BE2C (cell line): Measurements from ENCODE around the gene DAB2IP.
"Not testable (repeated sequence)": the region's sequence is repeated elsewhere in the genome, so short reads cannot be mapped to it uniquely, and the experiment has no call there.

Experiments
- DNase-seq: peaks from one replicate; pipeline ENCODE4 v3.0.0-alpha.2; 2020
- H3K27me3 ChIP-seq: fragments of 250-450 bp; sonication (Bioruptor Pico); 2 replicates; pipeline ENCODE4 v1.5.1; 2020; ENCODE audit warnings: mild to moderate bottlenecking
- H3K36me3 ChIP-seq: fragments of 250-450 bp; sonication (Bioruptor Pico); 2 replicates; pipeline ENCODE4 v1.5.1; 2020; ENCODE audit warnings: mild to moderate bottlenecking
- H3K4me1 ChIP-seq: fragments of 250-450 bp; sonication (Bioruptor Pico); 2 replicates; pipeline ENCODE4 v1.5.1; 2020
- H3K4me3 ChIP-seq: 2 replicates; pipeline ENCODE4 v1.5.1; 2011; ENCODE audit warnings: low read depth, low read length
- H3K9me3 ChIP-seq: fragments of 250-450 bp; sonication (Bioruptor Pico); 2 replicates; pipeline ENCODE4 v1.5.1; 2020
- TF ChIP-seq, protein P1 (sequence below): IDR thresholded peaks from 2 replicates; pipeline ENCODE4 v1.5.1; 2012; ENCODE audit warnings: mild to moderate bottlenecking, low read depth, low read length

DAB2IP gene

DNA sequence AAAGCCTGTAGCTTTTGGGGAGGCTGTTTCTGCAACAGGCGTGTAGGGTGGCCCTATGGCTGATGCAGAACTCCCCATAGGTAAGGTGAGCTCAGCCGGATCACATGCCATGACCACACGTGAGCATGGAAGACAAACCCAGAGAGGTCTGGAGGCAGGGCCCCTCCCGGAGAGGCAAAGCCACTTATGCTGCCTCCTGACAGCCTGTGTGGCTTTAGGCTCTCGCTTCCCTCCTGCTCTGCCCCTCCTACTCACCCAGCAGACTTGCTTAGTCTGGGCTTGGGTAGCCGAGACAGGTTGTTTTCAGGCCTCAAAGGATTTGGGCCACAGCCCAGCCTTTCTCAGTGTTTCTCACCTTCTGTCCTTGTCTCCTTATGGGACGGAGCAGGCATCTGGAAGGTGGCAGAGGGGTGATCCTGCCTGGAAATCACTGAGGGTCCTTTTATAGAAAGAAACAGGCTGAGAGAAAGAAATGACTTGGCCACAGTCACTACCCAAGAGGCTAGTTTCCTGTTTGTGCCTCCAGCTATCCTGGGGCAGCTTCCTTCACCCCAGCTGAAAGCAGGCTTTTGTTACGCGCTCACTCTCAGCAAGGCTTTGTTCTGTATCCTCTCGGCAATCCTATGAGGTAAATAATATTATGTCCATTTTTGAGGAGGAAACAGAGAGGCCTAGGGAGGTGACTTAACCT, 89.9 kb downstream of the DAB2IP start:
- Histone ChIP-seq H3K9me3 (no peaks in the 10 kb centered on the region), H3K27me3 (no peaks in the 10 kb centered on the region), H3K4me3 (no peak overlapping the region), H3K36me3 (no peaks in the 10 kb centered on the region), H3K4me1 (peaks cover 11% of the 10 kb centered on the region)
- DNase-seq: no peak
- TF ChIP-seq, protein P1, sequence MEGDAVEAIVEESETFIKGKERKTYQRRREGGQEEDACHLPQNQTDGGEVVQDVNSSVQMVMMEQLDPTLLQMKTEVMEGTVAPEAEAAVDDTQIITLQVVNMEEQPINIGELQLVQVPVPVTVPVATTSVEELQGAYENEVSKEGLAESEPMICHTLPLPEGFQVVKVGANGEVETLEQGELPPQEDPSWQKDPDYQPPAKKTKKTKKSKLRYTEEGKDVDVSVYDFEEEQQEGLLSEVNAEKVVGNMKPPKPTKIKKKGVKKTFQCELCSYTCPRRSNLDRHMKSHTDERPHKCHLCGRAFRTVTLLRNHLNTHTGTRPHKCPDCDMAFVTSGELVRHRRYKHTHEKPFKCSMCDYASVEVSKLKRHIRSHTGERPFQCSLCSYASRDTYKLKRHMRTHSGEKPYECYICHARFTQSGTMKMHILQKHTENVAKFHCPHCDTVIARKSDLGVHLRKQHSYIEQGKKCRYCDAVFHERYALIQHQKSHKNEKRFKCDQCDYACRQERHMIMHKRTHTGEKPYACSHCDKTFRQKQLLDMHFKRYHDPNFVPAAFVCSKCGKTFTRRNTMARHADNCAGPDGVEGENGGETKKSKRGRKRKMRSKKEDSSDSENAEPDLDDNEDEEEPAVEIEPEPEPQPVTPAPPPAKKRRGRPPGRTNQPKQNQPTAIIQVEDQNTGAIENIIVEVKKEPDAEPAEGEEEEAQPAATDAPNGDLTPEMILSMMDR: no peak

- DNase-seq, H3K36me3 ChIP-seq, H3K27me3 ChIP-seq, H3K9me3 ChIP-seq, H3K4me3 ChIP-seq: not testable (repeated sequence)
- H3K4me1 ChIP-seq: peaks cover 11% of the 10 kb centered on the region
Measured at GRCh38 chr9:121741919-121742283, 90.5 kb downstream of the DAB2IP start.

- H3K4me3 ChIP-seq: no peak overlapping the region
- H3K27me3 ChIP-seq: no peaks in the 10 kb centered on the region
Measured at GRCh38 chr9:121742923-121743322, 91.5 kb downstream of the DAB2IP start.

GRCh38 chr9:121743441-121744001, 92.1 kb downstream of the DAB2IP start:
- Histone ChIP-seq H3K27me3 (no peaks in the 10 kb centered on the region), H3K4me3 (peak overlapping the region; percentile 43), H3K4me1 (peaks cover 11% of the 10 kb centered on the region), H3K36me3 (no peaks in the 10 kb centered on the region), H3K9me3 (no peaks in the 10 kb centered on the region)
- peak; percentile 76 for DNase-seq
- TF ChIP-seq, protein P1: no peak

More at GRCh38 chr9:121742923-121743322, 91.5 kb downstream of the DAB2IP start:
- DNase-seq: no peak
- Histone ChIP-seq H3K36me3 (no peaks in the 10 kb centered on the region), H3K9me3 (no peaks in the 10 kb centered on the region), H3K4me1 (peaks cover 11% of the 10 kb centered on the region)
- TF ChIP-seq, protein P1: no peak

GRCh38 chr9:121744002-121744686, 92.7 kb downstream of the DAB2IP start:
- Histone ChIP-seq H3K27me3 (no peaks in the 10 kb centered on the region), H3K4me1 (peaks cover 17% of the 10 kb centered on the region), H3K9me3 (no peaks in the 10 kb centered on the region), H3K36me3 (no peaks in the 10 kb centered on the region), H3K4me3 (peak overlapping the region; percentile 43)
- DNase-seq: peak; percentile 72
- TF ChIP-seq, protein P1: peak; percentile 75

DNA sequence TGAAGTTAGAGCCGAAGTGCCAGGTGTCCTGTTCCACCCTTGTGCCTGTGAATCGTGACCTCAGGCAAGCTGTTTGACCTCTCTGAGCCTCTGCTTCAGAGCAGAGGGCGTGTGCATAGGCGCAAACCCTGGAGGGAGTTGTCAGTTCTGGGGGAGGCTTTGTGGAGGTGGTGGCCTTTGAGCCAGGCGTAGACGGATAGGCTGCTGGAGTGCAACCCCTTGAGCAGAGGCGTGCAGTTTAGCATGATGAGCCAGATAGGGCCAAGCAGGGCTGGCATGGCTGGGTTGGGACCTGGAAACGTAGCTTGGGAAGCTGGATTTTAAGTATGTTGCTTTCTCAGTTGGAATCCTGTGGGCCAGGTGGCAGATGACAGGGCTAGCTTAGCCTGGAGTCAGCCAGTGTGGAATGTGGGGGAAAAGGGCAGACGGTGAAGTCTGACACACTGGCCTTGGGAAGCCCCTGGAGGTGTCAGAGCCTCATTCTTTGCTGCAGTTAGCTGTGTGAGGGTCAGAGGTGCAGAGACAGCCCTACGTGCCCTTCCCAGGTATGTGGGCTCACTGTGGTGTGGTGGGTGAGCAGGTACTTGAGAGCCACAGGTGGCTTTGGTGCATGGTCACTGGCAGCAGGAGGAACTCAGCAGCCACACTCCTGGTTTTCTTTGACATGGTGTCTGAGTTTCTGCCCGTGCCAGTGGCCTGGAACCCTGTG, 93.4 kb downstream of the DAB2IP start:
- H3K4me3 ChIP-seq: no peak overlapping the region
- H3K36me3 ChIP-seq: no peaks in the 10 kb centered on the region
- TF ChIP-seq, protein P1: no peak
- H3K9me3 ChIP-seq: no peaks in the 10 kb centered on the region
- peaks cover 19% of the 10 kb centered on the region for H3K4me1 ChIP-seq
- no peak for DNase-seq
- H3K27me3 ChIP-seq: no peaks in the 10 kb centered on the region
